IPS DF 19.7 (cell line): ENCODE measurements around the gene CCDC170.

Experiments used
- DNase-seq: peaks from one replicate; pipeline ENCODE4 v3.0.0-alpha.2; 2013; ENCODE audit warnings: low read depth, low spot score

CCDC170 gene

DNA sequence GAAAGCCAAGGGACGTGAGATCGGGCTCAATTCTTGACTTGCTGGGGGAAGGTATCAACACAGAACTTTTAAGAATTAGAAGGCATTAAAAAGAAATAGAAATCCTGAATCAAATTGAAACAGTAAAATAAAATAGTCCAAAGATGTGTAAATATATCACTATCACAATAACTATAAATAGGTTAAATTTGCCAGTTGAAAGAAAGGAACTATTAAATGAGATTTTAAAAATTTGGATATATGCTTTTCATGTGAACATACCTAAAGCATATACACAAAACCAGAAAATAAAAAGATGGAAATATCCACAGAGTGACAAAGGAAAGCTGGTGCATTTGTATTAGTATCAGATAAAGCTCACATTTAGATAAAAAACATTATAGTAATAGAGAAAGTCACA lies 161.3 kb downstream of the CCDC170 start:
- DNase-seq: no peak

DNA sequence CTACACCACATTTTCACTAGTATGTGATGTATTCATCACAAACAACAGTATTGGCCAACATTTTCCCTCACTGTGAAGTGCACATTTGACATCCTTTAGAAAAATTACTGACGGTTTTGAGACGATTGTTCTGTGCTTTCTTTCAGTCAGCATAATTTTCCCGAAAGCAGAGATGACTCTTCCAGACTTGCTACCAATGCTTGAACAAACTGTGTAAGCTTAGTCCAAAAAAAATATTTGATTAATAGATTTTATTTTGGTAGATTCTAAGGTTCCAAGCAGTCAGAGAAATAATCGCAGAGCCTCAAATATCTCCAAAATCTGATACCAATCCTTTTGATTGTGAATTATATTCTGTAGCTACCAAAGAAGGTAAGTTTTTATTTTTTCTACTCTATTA lies 162.6 kb downstream of the CCDC170 start:
- DNase-seq: no peak

DNA sequence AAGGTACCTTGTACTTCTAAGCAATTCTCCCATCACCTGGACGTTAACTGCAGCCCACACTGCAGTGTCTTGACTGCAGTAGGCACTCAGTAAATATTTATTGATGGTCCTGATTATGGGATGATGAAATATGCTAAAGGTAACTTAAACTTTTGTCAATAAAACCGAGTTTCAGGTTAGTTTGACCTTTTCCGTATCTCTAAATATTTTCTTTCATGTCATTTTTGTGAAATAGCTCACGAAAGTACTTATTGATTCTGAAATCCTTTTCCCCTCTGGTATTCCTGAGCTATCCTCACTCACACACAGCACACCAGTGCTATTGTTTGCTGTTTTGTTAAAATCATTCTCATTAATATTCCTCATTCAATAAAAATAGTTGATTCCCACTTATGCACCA lies 164.3 kb downstream of the CCDC170 start:
- DNase-seq: no peak

- DNase-seq: no peak
Observed at GRCh38 chr6:151659212-151659611, 165.4 kb downstream of the CCDC170 start.

GRCh38 chr6:151661509-151661908 lies 167.7 kb downstream of the CCDC170 start:
- no peak for DNase-seq

- no peak for DNase-seq
Observed at GRCh38 chr6:151661928-151662327, 168.1 kb downstream of the CCDC170 start.

DNA sequence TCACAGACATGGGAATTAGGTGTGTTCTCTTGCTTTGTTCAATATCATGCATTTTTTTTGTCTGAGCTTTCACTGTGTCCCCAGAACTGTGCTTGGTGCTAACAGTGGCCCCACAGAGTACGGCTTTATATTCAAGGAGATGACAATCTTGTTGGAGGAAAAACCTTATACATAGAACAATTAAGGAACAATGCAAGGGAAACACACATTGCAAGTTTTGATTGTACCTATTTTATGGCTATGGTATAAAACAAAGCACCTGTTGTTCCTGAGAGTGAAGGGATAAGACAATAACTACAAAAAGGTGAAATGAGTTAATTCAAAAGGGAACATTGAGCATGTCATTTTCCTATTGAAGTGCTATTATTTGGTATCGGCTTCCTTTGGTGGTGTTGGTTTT lies 169.7 kb downstream of the CCDC170 start:
- DNase-seq: no peak

GRCh38 chr6:151664390-151664789 lies 170.6 kb downstream of the CCDC170 start:
- no peak for DNase-seq

GRCh38 chr6:151665329-151665728 lies 171.5 kb downstream of the CCDC170 start:
- no peak for DNase-seq

- no peak for DNase-seq
Observed at GRCh38 chr6:151666526-151666925, 172.7 kb downstream of the CCDC170 start.

GRCh38 chr6:151669208-151669560 lies 175.4 kb downstream of the CCDC170 start:
- DNase-seq: no peak

DNA sequence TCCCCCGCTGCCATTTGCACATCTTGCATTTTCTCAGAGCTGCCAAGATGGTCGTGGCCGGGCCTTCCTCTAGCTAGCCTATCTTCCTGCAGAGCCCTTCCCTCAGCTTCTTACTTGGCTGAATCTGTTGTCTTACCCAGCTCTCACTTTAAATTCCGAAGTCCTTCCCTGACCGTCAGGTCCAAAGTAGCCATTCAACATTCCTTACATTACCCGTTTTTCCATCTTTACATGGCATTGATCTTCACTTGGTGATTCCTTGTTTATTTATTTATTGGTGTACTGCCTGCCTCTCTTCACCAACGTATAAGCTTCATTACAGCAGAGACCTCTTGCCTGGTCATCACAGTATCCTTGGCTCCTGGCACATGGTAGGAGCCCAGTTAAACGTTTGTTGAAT lies 176.3 kb downstream of the CCDC170 start:
- DNase-seq: no peak
